Activated CD4-positive, alpha-beta T cell treated with anti-CD3 and anti-CD28 coated beads for 24 hours (primary cell): ENCODE measurements around the gene TMEM200B.
"Not testable (repeated sequence)": the region's sequence is repeated elsewhere in the genome, so short reads cannot be mapped to it uniquely, and the experiment has no call there.

ENCODE experiments used
- DNase-seq, 2 donors: peaks; one replicate each; pipeline ENCODE4 v3.0.0-alpha.2; 2020; ENCODE audit warnings: low read depth in 2 of 2

TMEM200B gene

GRCh38 chr1:29108041-29108440, 15.7 kb downstream of the TMEM200B start:
- not testable (repeated sequence) for DNase-seq

- no peak for DNase-seq
Measured at GRCh38 chr1:29105822-29106221, 17.9 kb downstream of the TMEM200B start.

GRCh38 chr1:29100487-29100886, 23.2 kb downstream of the TMEM200B start:
- DNase-seq = no peak

- DNase-seq = no peak
Measured at GRCh38 chr1:29099286-29099685, 24.4 kb downstream of the TMEM200B start.

- no peak for DNase-seq
Measured at GRCh38 chr1:29096231-29096886, 27.3 kb downstream of the TMEM200B start.

- no peak for DNase-seq
Measured at GRCh38 chr1:29094954-29095353, 28.7 kb downstream of the TMEM200B start.

GRCh38 chr1:29094433-29094832, 29.3 kb downstream of the TMEM200B start:
- no peak for DNase-seq

- not testable (repeated sequence) for DNase-seq
Measured at GRCh38 chr1:29092704-29093103, 31.0 kb downstream of the TMEM200B start.

GRCh38 chr1:29090937-29091618, 32.6 kb downstream of the TMEM200B start:
- no peak for DNase-seq

GRCh38 chr1:29084196-29084521, 39.5 kb downstream of the TMEM200B start:
- no peak for DNase-seq

GRCh38 chr1:29083317-29084195, 40.1 kb downstream of the TMEM200B start:
- DNase-seq = no peak

- DNase-seq = no peak
Measured at GRCh38 chr1:29082519-29082918, 41.2 kb downstream of the TMEM200B start.

GRCh38 chr1:29081201-29081600, 42.5 kb downstream of the TMEM200B start:
- no peak for DNase-seq

- DNase-seq = not testable (repeated sequence)
Measured at GRCh38 chr1:29079916-29080629, 43.6 kb downstream of the TMEM200B start.

GRCh38 chr1:29077155-29077554, 46.5 kb downstream of the TMEM200B start:
- no peak for DNase-seq
